Stimulated activated CD4-positive, alpha-beta T cell treated with anti-CD3 and anti-CD28 coated beads, Interleukin-4, amount 100 ng/mL, for 48 hours (primary cell): Measurements from ENCODE around the gene CACHD1.
"Not testable (repeated sequence)": the region's sequence is repeated elsewhere in the genome, so short reads cannot be mapped to it uniquely, and the experiment has no call there.

Experiments
- DNase-seq, 2 donors: peaks; one replicate each; pipeline ENCODE4 v3.0.0-alpha.2; 2020; ENCODE audit warnings: low read depth in 2 of 2

The CACHD1 gene

DNA sequence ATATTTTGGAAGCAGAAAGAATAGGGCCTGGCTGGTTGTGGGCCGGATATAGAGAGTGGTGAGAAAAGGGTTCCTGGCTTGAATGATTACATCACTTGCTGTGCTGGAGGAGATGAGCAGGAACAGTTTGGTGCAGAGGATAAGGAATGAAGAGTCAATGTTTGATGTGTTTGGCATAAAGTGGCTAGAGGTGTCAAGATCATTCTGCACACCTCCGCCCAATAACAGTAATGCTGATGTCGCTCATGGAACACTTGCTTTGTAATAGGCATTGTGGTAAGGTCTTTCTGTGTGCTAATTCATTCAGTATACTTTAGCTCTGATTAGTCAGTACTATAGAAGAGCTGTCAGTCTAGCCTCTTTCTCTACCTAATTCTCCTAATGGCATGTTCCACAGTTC lies 226.9 kb downstream of the CACHD1 start:
- DNase-seq = no peak

DNA sequence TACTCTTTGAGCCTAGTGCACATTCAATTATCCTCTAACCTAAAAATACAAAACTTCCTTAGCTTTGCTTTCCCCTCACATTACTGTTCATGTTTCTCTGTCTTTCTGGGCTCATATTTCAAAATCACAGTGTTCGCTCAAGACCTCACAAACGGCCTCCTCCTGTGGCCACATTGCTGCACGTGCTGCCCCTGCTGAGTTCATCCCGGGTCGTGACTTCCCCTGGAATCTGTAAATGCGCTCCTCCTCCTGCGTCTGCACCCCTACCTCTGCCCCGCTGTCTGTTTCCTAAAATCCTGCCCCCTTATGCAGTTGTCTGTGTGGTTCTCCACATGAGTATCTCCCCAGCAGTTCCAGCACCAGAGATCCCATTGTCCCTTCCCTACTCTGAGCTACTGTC lies 229.4 kb downstream of the CACHD1 start:
- no peak for DNase-seq

DNA sequence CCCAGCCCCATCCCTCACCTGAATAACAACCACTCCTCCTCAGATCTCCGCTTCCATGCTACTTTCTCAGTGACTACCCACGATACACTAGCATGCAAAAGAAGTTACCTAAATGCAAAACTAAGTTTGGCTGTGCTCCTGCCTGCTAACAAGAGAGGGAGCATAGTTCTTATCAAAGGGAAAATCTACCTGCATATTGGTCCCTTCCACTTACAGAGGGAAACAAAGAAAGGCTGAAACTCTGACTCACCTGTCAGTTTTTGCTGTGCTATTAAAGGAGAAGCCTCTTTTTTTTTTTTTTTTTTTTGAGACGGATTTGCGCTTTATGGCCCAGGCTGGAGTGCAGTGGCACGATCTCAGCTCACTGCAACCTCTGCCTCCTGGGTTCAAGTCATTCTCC lies 231.1 kb downstream of the CACHD1 start:
- no peak for DNase-seq

DNA sequence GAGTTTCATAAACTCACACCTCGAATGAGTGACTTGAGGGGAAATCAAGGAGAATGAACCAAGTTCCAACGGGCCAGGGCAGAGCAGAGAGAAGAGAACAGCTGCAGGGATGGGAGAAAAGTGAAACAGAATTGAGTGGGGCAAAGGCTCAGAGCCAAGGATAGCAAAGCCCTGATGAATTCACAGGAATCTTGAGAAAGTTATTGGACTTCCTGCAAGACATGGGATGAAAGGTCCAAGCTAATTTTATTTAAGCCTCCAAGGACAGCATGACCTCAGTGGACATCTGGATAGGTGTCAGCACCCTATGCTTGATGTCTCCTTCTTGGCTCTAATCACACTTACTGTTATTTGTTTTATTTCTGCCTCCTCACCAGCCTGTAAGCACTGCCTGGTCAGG lies 232.0 kb downstream of the CACHD1 start:
- no peak for DNase-seq

DNA sequence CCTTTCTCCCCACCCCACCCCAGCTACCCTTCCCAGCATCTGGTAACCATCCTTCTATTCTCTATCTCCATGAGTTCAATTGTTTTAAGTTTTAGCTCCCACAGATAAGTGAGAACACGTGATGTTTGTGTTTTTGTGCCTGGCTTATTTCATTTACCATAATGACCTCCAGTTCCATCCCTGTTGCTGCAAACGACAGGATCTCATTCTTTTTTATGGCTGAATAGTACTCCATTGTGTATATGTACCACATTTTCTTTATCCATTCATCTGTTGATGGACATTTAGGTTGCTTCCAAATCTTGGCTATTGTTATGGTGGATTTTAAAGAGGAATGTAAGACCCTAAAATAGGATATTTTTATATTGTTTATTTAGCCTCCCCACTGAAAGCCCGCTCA lies 232.7 kb downstream of the CACHD1 start:
- not testable (repeated sequence) for DNase-seq

DNA sequence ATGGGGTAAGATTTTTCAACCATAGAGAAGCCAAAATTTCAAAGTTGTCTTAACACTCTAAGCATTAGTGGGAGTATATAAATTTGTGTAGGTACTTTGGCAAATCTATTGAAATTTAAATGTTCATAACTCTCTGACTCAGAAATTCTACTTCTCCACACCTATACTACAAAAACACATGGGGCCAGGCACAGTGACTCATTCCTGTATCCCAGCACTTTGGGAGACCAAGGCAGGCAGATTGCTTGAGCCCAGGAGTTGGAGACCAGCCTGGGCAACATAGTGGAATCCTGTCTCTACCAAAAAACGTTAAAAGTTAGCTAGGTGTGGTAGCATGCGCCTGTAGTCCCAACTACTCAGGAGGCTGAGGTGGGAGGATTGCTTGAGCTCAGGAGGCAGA lies 233.7 kb downstream of the CACHD1 start:
- no peak for DNase-seq

DNA sequence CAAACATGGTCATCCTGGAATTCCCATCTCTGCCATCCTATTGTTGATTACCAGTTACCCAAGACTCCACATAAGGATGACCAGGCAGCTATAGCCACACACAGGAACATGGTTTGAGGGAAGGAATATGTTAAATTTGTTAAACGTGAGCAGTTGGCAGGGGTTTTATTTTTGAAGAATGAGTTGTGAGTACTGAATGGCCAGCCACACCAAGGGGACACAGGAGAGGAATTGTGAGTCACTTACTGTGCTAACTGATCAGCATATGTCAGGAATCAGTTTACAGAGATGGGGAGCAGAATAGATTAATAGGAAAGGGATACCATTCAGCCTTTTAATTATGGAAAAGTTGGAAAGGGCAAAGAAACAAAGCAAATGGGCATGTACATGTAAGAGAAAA lies 235.7 kb downstream of the CACHD1 start:
- no peak for DNase-seq

DNA sequence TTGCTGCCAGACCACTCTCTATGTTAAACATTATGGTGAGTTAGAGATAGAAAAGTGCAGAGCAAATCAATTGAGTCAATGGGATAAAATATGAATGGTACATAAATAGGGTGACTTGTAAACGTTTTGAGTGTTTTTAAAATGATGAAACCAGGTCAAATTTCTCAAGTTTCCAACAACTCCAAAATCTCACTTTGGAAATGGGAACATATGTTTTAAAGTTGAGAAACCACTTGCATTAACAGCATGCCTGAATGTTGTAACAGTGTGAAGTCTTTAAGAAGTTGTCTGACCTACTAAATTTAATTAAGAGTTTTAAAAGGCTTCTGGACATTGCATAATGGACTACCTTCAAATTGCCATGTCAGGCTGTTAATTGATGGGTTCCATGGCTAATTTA lies 241.3 kb downstream of the CACHD1 start:
- no peak for DNase-seq

DNA sequence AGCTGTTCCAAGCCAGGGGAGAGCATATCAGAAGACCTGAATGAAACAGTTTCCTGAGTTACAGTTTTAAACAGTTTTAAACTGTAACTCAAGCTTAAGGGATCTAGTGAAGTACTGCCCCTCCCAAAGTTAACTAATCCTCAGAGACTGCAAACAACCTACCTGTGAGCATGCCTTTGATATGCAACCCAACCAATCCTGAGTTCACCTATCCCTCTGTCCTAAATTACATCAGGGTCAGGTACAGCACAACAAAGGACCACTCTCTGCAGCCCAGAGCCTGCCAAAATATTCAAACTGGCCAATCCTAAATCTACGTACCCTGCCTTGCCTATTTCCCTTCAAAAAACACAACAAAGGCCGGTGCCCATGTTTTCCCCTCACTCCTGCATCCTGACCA lies 242.1 kb downstream of the CACHD1 start:
- DNase-seq = no peak

DNA sequence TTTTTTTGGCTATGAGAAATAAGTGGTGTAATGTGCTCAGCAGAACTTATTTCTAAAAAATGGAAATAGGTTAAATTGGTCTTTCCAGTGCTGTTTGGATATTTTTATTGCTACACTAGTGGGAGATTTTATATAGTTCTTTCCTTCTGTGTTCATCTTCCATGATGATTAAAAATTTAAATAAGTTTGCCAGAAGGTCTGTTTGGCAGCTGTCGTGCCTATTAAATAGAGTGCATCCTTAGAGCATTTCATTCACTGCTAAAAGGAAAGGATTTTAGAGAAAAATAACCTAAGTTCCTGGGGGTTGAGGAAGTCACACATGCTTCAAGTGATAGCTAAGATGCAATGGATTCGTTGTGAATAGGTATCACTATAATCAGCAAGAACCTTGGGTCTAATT lies 245.3 kb downstream of the CACHD1 start:
- DNase-seq = no peak

DNA sequence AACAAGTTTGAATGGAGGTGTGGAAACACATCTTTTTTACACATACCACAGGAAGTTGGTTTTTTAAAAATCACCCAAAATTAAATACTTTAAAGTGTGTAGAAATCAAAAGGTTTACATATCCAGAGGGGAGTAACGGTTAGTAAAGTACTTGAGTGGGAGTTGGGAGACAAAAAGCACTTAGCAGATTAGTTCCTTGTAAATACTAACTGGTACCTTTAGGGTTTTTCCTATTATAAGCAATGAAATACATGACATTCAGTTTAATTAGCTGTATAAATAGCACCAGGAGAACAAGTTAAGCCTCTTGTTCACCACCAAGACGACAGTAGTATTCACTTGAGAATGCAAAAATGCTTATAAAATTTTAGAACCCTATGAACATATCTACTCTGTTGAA lies 251.2 kb downstream of the CACHD1 start:
- DNase-seq = no peak

DNA sequence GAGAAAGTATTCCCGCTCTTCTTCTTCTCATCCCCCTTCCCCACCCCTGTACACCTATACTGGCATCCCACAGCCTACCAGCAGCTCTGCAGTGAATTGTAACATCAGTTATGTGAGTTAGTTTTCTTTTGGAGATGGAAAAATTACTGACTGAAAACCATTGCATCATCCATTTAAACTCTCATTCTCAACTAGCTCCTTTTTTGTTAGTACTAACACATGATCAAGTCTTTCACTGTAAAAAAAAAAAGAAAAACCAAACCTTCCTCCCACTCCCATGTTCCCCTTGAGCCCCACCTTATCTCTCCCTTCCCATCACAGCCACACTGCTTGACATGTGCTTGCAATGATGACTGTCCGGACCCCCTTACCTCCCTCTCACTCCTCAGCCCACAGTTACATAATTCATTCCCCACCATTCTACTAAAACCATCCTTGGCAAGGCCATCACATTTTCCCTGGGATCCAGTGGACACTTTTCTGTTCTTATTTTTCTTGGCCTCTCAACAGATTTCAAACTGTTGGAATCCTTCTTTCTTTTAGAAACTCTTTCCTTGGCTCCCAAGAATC lies 251.7 kb downstream of the CACHD1 start:
- no peak for DNase-seq

DNA sequence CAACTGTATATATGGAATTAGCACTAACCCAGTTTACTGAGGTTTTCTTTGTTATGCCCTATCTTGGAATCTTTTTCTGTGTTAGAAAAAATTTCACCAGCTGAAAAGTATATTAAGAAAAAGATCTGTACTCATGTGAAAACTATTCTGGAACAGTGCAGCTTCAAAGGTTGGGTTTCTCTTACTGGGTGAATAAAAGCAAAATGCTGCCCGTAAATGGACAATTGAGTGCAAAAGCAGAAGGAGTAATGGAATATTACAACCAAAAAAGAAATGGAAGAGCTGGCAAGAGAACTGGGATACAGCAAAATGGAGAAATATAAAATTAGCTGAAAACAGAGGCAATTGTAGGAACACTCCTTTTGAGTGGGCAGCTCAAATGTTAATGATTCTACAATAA lies 257.9 kb downstream of the CACHD1 start:
- DNase-seq = no peak

DNA sequence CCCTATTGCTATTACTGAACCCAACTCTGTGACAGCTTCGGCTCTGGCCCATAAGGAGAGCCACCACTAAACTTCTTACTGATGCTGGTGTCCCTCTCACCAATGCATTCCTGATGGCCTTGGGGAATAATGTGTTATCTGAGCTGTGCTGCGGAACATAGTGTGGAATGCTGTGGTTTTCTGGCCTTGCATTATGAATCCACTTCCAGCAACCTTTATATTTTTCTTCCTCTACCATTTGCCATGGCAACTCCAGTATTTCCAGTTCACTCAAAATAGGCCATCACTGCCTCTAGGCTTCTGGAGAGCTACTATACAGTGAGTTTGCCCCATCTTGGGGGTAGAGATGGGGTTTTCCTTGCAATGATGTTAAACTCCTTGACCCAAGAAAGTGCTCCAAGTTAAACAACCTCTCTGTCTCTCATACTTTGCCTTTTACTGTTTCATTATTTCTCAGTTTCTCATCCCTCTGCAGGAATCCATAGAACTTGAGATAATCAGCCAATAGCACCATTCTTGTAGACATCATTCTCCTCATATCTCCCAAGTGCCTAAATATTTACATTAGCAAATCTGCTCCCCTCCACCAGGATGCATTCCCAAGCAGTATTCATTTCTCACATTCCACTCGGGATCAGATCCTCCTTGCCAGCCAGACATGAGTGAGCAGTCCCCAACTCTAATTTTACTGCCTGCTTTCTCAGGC lies 263.8 kb downstream of the CACHD1 start:
- no peak for DNase-seq

DNA sequence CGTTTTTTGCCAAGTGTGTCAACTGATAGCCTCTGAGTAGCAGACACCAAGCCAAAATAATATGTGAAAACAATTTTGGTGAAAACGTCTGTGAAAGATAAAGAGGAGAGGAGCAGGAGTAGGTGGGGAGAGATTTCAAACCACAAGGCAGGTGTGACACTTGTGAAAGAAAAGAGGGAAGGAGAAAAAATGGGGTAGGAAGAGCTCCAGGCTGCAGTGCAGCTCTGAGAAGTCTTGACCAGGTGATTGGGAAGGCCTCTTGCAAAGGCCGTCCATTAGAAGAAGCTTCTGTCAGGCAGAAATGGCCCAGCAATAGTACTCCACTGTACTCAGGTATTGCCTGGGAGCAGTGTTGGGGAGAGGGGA lies 264.3 kb downstream of the CACHD1 start:
- DNase-seq = no peak

DNA sequence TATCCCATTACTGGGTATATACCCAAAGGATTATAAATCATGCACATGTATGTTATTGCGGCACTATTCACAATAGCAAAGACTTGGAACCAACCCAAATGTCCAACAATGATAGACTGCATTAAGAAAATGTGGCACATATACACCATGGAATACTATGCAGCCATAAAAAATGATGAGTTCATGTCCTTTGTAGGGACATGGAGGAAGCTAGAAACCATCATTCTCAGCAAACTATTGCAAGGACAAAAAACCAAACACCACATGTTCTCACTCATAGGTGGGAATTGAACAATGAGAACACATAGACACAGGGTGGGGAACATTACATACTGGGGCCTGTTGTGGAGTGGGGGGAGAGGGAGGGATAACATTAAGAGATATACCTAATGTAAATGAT lies 270.8 kb downstream of the CACHD1 start:
- DNase-seq = not testable (repeated sequence)
